Smooth muscle cell of the brain vasculature (primary cell): Measurements from ENCODE around the gene EDEM3.
"Not testable (repeated sequence)": the region's sequence is repeated elsewhere in the genome, so short reads cannot be mapped to it uniquely, and the experiment has no call there.

ENCODE experiments used
- DNase-seq: peaks from one replicate; pipeline ENCODE4 v3.0.0-alpha.2; 2012; ENCODE audit warnings: low read depth, low spot score

Gene EDEM3

GRCh38 chr1:184739796-184740195, 14.9 kb downstream of the EDEM3 start:
- DNase-seq: no peak

DNA sequence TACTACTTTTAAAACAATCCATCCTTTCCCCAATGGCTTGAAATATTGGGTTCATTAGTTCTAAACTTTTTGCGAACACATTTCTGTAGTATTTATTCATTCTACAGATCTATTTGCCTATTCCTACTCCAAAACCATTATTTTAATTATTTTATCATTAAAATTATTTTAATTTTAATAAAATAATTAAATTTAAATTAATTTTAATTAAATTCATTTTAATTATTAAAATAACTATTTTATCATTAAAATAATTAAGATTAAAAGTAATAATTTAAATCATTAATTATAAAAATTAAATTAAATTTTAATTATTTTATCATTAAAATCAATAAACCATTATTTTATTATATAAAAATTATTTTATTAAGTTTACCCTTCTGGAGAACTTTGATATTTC, 15.6 kb downstream of the EDEM3 start:
- no peak for DNase-seq

DNA sequence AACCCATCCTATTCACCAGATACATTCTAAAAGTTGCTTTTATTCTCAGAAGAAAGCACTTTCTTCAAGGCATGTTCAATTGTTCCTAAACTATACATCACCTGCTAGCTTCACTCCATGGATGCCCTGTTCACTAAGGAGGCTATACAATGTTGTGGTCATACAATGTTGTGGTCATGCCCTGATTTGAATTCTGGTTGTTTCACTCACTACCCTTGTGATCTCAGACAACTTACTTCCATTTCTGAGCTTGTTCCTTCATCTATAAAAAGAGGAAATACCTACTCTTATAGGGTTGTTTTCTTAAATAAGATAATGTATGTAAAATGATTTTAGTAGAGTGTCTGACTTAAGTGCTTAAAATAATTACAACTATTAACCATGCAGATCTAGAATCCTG, 19.7 kb downstream of the EDEM3 start:
- DNase-seq: no peak

DNA sequence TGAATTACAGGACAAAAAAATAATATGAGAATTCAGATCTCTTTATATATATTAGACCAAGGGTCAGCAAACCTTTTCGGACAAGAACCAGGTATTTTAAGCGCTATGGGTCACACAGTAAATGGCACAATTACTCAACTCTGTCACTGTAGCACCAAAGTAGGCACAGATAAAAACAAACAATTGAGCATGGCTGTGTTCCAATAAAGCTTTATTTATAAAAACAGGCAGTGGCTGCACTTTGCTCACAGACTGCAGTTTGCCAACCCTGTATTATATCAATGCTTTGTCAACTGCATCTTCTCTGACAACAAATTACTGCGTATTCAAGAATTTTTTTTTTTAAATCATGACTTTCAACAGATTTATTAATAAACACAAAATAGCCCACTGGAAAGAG, 29.8 kb downstream of the EDEM3 start:
- no peak for DNase-seq

GRCh38 chr1:184716158-184716557, 38.5 kb downstream of the EDEM3 start:
- DNase-seq: no peak

GRCh38 chr1:184709418-184709817, 45.2 kb downstream of the EDEM3 start:
- no peak for DNase-seq

DNA sequence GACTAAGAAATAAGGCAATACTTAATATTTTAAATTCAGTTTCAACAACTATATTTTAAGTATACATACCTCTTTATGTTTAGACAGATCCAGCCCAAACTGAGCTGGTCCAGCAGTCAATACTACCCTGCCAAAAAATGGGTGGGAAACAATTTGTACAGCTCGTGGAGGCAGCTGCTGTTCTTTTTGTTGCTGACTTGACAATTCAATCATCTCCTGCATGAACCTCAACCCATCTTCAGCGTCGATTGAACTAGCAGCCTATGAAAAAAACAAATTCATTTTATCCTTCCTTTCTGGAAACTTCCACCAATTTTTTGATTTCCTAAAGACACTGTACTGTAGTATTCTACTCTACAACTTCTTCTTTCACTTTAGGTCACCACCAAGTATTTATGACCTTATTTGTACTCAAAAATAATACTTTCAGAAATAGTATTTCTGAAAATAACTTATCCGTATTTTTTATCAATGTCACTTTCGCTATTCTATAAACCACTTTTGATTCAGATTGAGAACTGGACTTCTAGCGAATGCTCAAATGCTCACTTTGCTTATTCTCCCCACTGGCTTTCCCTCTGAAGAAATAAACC, 46.5 kb downstream of the EDEM3 start:
- no peak for DNase-seq

GRCh38 chr1:184705271-184705670, 49.4 kb downstream of the EDEM3 start:
- DNase-seq: no peak

GRCh38 chr1:184701816-184702215, 52.8 kb downstream of the EDEM3 start:
- no peak for DNase-seq

- no peak for DNase-seq
Measured at GRCh38 chr1:184698969-184699368, 55.7 kb downstream of the EDEM3 start.

GRCh38 chr1:184698016-184698415, 56.6 kb downstream of the EDEM3 start:
- DNase-seq: no peak

GRCh38 chr1:184696403-184696802, 58.3 kb downstream of the EDEM3 start:
- no peak for DNase-seq

- no peak for DNase-seq
Measured at GRCh38 chr1:184695023-184695422, 59.6 kb downstream of the EDEM3 start.

DNA sequence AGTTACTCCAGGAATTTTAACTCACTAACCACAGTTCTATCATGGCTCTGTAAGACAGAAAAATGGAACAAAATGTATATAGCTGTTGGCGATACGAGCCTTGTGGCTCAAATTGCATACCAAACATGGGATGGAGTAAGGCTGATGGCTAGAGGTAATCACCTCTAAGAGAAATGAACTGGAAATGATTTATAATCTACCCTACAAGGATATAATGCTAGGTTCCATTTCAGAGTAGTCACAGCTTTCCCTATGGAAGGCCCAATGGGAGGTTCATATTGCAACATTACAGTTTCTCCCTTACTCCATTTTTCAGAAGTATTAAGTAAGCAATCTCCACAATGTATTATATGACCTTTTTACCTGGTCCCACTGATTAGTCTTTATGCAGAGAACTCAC, 61.6 kb downstream of the EDEM3 start:
- no peak for DNase-seq

GRCh38 chr1:184691719-184692324, 62.8 kb downstream of the EDEM3 start:
- DNase-seq: peak; percentile 26

- no peak for DNase-seq
Measured at GRCh38 chr1:184686540-184686939, 68.1 kb downstream of the EDEM3 start.

GRCh38 chr1:184685116-184685515, 69.5 kb downstream of the EDEM3 start:
- DNase-seq: no peak

GRCh38 chr1:184684285-184685074, 70.2 kb downstream of the EDEM3 start:
- DNase-seq: no peak

DNA sequence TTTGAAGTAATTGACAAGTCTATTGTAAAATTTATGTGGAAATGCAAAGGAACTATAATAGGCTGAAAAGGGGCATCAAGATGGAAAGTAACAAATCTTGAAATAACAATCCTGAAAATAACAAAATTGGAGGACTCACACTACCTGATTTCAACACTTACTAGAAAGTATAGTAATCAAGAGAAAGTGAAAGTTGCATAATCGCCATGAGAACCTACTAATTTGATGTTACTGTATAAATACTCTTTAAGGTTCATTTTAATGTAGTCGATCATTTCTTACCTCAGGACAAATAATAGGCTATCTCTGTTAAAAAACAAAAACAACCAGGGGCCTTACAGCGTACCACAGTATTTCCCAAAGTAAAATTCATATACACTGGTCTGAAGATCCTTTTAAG, 71.7 kb downstream of the EDEM3 start:
- no peak for DNase-seq

DNA sequence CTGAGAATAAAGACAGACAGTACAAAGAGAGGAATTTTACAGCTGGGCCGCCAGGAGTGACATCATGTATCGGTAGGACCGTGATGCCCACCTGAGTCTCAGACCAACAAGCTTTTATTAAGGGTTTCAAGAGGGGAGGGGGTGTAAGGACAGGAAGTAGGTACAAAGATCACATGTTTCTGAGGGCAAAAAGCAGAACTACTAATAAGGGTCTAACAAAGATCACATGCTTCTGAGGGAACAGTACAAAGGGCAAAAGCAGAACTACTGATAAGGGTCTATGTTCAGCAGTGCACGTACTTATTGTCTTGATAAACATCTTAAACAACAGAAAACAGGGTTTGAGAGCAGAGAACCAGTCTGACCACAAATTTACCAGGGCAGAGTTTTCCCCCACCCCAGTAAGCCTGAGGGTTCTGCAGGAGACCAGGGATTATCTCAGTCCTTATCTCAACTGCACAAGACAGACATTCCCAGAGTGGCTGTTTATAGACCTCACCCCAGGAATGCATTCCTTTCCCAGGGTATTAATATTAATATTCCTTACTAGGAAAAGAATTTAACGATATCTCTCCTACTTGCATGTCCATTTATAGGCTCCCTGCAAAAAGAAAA, 73.9 kb downstream of the EDEM3 start:
- DNase-seq: not testable (repeated sequence)

DNA sequence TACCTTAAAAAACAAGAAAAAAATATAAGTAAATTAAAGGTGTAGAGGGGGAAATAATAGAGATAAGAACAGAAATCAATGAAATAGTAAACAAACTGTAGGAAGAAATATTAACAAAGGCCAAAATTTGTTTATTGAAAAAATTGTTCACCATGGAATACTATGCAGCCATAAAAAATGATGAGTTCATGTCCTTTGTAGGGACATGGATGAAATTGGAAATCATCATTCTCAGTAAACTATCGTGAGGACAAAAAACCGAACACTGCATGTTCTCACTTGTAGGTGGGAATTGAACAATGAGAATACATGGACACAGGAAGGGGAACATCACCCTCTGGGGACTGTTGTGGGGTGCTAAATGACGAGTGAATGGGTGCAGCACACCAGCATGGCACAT, 75.2 kb downstream of the EDEM3 start:
- DNase-seq: not testable (repeated sequence)

- no peak for DNase-seq
Measured at GRCh38 chr1:184677344-184677743, 77.3 kb downstream of the EDEM3 start.

GRCh38 chr1:184673305-184673704, 81.4 kb downstream of the EDEM3 start:
- DNase-seq: no peak
